HCT116 (cell line): ENCODE measurements around the gene PPM1H. TPM values are rescaled to one million over a fixed set of nuclear protein-coding genes. Genes with fewer than 3 reads are reported as not detected.

Experiments used
- ATAC-seq: fragments of 200-7000 bp; cut with Tn5 transposase; 2 replicates; pipeline ENCODE4 v1.9.1; 2020; ENCODE audit warnings: mild to moderate bottlenecking, moderate library complexity
- BruUV-seq: library from RNA; stranded (reverse); fragments of 400-500 nt; replicated peaks from 2 replicates; lab custom pipeline; 2021; lab: Mats Ljungman, UMichigan
- CTCF ChIA-PET: fragments of 300-600 bp; sonication (Branson Sonifier 250); formaldehyde crosslinking; loops from one replicate; lab custom pipeline; 2021; ENCODE audit warnings: antibody characterized with exemption; lab: Charles Lee
- POLR2A ChIA-PET: fragments of 300-600, 350-600 bp; sonication (Branson Sonifier 250); formaldehyde crosslinking; loops from one replicate; lab custom pipeline; 2021; ENCODE audit warnings: antibody characterized with exemption; lab: Charles Lee
- RAD21 ChIA-PET, 2 experiments: fragments of 300-600 bp; sonication (Branson Sonifier 250); formaldehyde crosslinking; loops; one replicate each; lab custom pipeline; 2023; ENCODE audit warnings: low total read pairs in 2 of 2; ENCODE audit not compliant: uncharacterized antibody in 2 of 2, unreplicated experiment in 2 of 2, low non-redundant PET in 1 of 2; lab: Charles Lee
- DNase-seq: peaks from one replicate; pipeline ENCODE4 v3.0.0-alpha.2; 2010; ENCODE audit warnings: low read depth, low spot score
- H2AFZ ChIP-seq: fragments of 200-600 bp; shearing (Covaris generic), sonication (generic); 2 replicates; pipeline ENCODE4 v1.6.1; 2017; ENCODE audit warnings: low read depth, mixed run types, mixed read lengths, antibody characterized with exemption, low read length; ENCODE audit not compliant: poor library complexity, severe bottlenecking
- H3K27ac ChIP-seq: 2 replicates; pipeline ENCODE4 v1.5.1; 2012; ENCODE audit warnings: low read depth, low read length
- H3K27me3 ChIP-seq: fragments of 200-600 bp; sonication (generic); 2 replicates; pipeline ENCODE4 v1.6.1; 2016; ENCODE audit warnings: mixed run types, low read length, mixed read lengths; ENCODE audit not compliant: insufficient read depth
- H3K36me3 ChIP-seq, 2 experiments: fragments of 200-500 bp in 1 of 2; fragments of 200-600 bp in 1 of 2; sonication (Bioruptor generic) in 1 of 2; sonication (generic) in 1 of 2; 2 replicates each; pipeline versions ENCODE4 v1.5.1 to v1.6.1; 2014 to 2016; ENCODE audit warnings: low read length in 2 of 2, inconsistent platforms in 1 of 2, mixed read lengths in 1 of 2, mixed run types in 1 of 2; ENCODE audit not compliant: insufficient read depth in 2 of 2, control insufficient read depth in 1 of 2
- H3K4me1 ChIP-seq, 2 experiments: fragments of 200-600 bp in 1 of 2; sonication (generic) in 1 of 2; 2 replicates each; pipeline versions ENCODE4 v1.5.1 to v1.6.1; 2012 to 2017; ENCODE audit warnings: low read length in 2 of 2, inconsistent platforms in 1 of 2, mild to moderate bottlenecking in 1 of 2, mixed read lengths in 1 of 2, mixed run types in 1 of 2, moderate library complexity in 1 of 2; ENCODE audit not compliant: insufficient read depth in 2 of 2, control insufficient read depth in 1 of 2
- H3K4me2 ChIP-seq: fragments of 200-600 bp; sonication (generic); 2 replicates; pipeline ENCODE4 v1.6.1; 2017; ENCODE audit warnings: mixed run types, low read length, mixed read lengths
- H3K4me3 ChIP-seq, 2 experiments: fragments of 200-600 bp in 1 of 2; sonication (generic) in 1 of 2; replicated peaks in 1 of 2; 2 replicates each; pipeline ENCODE4 v1.5.1; 2011 to 2016; ENCODE audit warnings: low read length in 2 of 2, control low read depth in 1 of 2, low read depth in 1 of 2, mild to moderate bottlenecking in 1 of 2, mixed read lengths in 1 of 2, mixed run types in 1 of 2
- H3K79me2 ChIP-seq: fragments of 200-600 bp; sonication (generic); 2 replicates; pipeline ENCODE4 v1.6.1; 2017; ENCODE audit warnings: mild to moderate bottlenecking, mixed run types, low read length, moderate library complexity, mixed read lengths; ENCODE audit not compliant: insufficient read depth
- H3K9ac ChIP-seq: fragments of 200-600 bp; sonication (generic); 2 replicates; pipeline ENCODE4 v1.6.1; 2016; ENCODE audit warnings: low read length, mixed read lengths
- H3K9me2 ChIP-seq: fragments of 200-600 bp; sonication (generic), shearing (Covaris generic); 2 replicates; pipeline ENCODE4 v1.6.1; 2017; ENCODE audit warnings: mixed run types, mild to moderate bottlenecking, moderate library complexity; ENCODE audit not compliant: insufficient read depth
- H3K9me3 ChIP-seq, 2 experiments: fragments of 200-500 bp in 1 of 2; fragments of 200-600 bp in 1 of 2; sonication (Bioruptor generic) in 1 of 2; sonication (generic) in 1 of 2; 2 replicates each; pipeline ENCODE4 v1.6.1; 2014 to 2017; ENCODE audit warnings: low read length in 2 of 2, mixed read lengths in 2 of 2, inconsistent platforms in 1 of 2, low read depth in 1 of 2, mild to moderate bottlenecking in 1 of 2, mixed run types in 1 of 2, moderate library complexity in 1 of 2; ENCODE audit not compliant: control insufficient read depth in 1 of 2, insufficient read depth in 1 of 2
- H4K20me1 ChIP-seq: fragments of 200-600 bp; sonication (generic), shearing (Covaris generic); 2 replicates; pipeline ENCODE4 v1.6.1; 2017; ENCODE audit warnings: mixed run types, mild to moderate bottlenecking, moderate library complexity; ENCODE audit not compliant: insufficient read depth
- ATF3 ChIP-seq: IDR thresholded peaks from 2 replicates; pipeline ENCODE4 v1.6.1; 2012
- CBX3 ChIP-seq: IDR thresholded peaks from 2 replicates; pipeline ENCODE4 v1.6.1; 2012; ENCODE audit warnings: low read depth
- CEBPB ChIP-seq: IDR thresholded peaks from 2 replicates; pipeline ENCODE4 v1.6.1; 2012; ENCODE audit warnings: low read depth
- EGR1 ChIP-seq: IDR thresholded peaks from 2 replicates; pipeline ENCODE4 v1.6.1; 2012; ENCODE audit warnings: low read depth
- EZH2 ChIP-seq: fragments of 200-600 bp; sonication (generic); IDR thresholded peaks from 2 replicates; pipeline ENCODE4 v1.6.1; 2017; ENCODE audit warnings: antibody characterized with exemption, mixed run types
- JUND ChIP-seq: IDR thresholded peaks from 2 replicates; pipeline ENCODE4 v1.6.1; 2012
- POLR2A ChIP-seq: IDR thresholded peaks from 2 replicates; pipeline ENCODE4 v1.7.0; 2011; ENCODE audit warnings: borderline replicate concordance; ENCODE audit not compliant: insufficient read depth, insufficient read length; ENCODE audit errors: extremely low read depth
- POLR2AphosphoS5 ChIP-seq: IDR thresholded peaks from 2 replicates; pipeline ENCODE4 v1.6.1; 2011; ENCODE audit warnings: mild to moderate bottlenecking, low read depth, low read length, moderate library complexity
- RAD21 ChIP-seq: IDR thresholded peaks from 2 replicates; pipeline ENCODE4 v1.6.1; 2012; ENCODE audit warnings: low read depth, mild to moderate bottlenecking
- SIN3A ChIP-seq: IDR thresholded peaks from 2 replicates; pipeline ENCODE4 v1.6.1; 2012; ENCODE audit warnings: low read depth
- SRF ChIP-seq: IDR thresholded peaks from 2 replicates; pipeline ENCODE4 v1.6.1; 2012; ENCODE audit warnings: low read depth
- ZBTB33 ChIP-seq: IDR thresholded peaks from 2 replicates; pipeline ENCODE4 v1.6.1; 2011; ENCODE audit warnings: mild to moderate bottlenecking, low read length, moderate library complexity; ENCODE audit not compliant: insufficient replicate concordance; ENCODE audit errors: extremely low read depth
- ZFX ChIP-seq: fragments of 450-650 bp; IDR thresholded peaks from 2 replicates; pipeline ENCODE4 v1.6.1; 2017
- intact Hi-C: fragments of 100-400 bp; cut with micrococcal nuclease; formaldehyde crosslinking; loops from 2 replicates; pipeline ENCODE4 v1.10.0; 2022
- total RNA-seq: library from RNA; stranded (reverse); gene quantifications from one replicate; pipeline ENCODE4 v1.2.1, GENCODE V29; 2021; ENCODE audit not compliant: unreplicated experiment

The PPM1H gene
- total RNA-seq, 1 experiment from 2014 or later: 8.0 TPM

- intact Hi-C loops: no loop called here
- DNase-seq: no peak
- RAD21 ChIA-PET: no interaction called here
- H3K27me3 ChIP-seq: no peaks in the 10 kb centered on the region
- H3K4me1 ChIP-seq: no peaks in the 10 kb centered on the region
- no peak overlapping the region for H3K9ac ChIP-seq
- no peak overlapping the region for H3K4me3 ChIP-seq
- H3K9me3 ChIP-seq: no peaks in the 10 kb centered on the region
- no peak overlapping the region for H3K4me2 ChIP-seq
- POLR2A ChIA-PET: no interaction called here
- no TSS peak for BruUV-seq
- H3K9me2 ChIP-seq: no peaks in the 10 kb centered on the region
- TF ChIP-seq EGR1: no peak
- no peak for TF ChIP-seq SIN3A
- no peak for TF ChIP-seq POLR2A
- TF ChIP-seq ATF3: no peak
- TF ChIP-seq CEBPB: no peak
- H3K27ac ChIP-seq: no peak overlapping the region
- no peak for ATAC-seq
- H3K79me2 ChIP-seq: no peaks in the 10 kb centered on the region
- no peaks in the 10 kb centered on the region for H4K20me1 ChIP-seq
- no peak overlapping the region for H2AFZ ChIP-seq
- CTCF ChIA-PET: no interaction called here
- H3K36me3 ChIP-seq: no peaks in the 10 kb centered on the region
Observed at GRCh38 chr12:62655666-62656151, 279.2 kb downstream of the PPM1H start.

GRCh38 chr12:62654326-62655241 lies 280.4 kb downstream of the PPM1H start:
- no peak for DNase-seq
- no peaks in the 10 kb centered on the region for H3K9me2 ChIP-seq
- no peak overlapping the region for H3K9ac ChIP-seq
- no peaks in the 10 kb centered on the region for H3K36me3 ChIP-seq
- H3K9me3 ChIP-seq: no peaks in the 10 kb centered on the region
- no peaks in the 10 kb centered on the region for H3K27me3 ChIP-seq
- H3K4me3 ChIP-seq: no peak overlapping the region
- TF ChIP-seq RAD21 (no peak), ATF3 (no peak), EZH2 (no peak), POLR2AphosphoS5 (no peak), SIN3A (no peak), ZBTB33 (no peak), ZFX (no peak), CBX3 (no peak), JUND (no peak), SRF (no peak)
- ChIA-PET RAD21 (no interaction called here), POLR2A (no interaction called here), CTCF (no interaction called here)
- H3K4me2 ChIP-seq: no peak overlapping the region
- no peak overlapping the region for H3K27ac ChIP-seq
- H4K20me1 ChIP-seq: no peaks in the 10 kb centered on the region
- BruUV-seq: no TSS peak
- no peak overlapping the region for H2AFZ ChIP-seq
- no peaks in the 10 kb centered on the region for H3K4me1 ChIP-seq
- intact Hi-C loops: no loop called here
- H3K79me2 ChIP-seq: no peaks in the 10 kb centered on the region
- no peak for ATAC-seq
